Fibroblast of skin of right quadriceps (primary cell): ENCODE results near the gene RANBP9.

ENCODE experiments used
- DNase-seq: peaks from one replicate; pipeline ENCODE4 v3.0.0-alpha.2; 2013

The RANBP9 gene

GRCh38 chr6:13591205-13591921 lies 120.3 kb downstream of the RANBP9 start:
- no peak for DNase-seq

DNA sequence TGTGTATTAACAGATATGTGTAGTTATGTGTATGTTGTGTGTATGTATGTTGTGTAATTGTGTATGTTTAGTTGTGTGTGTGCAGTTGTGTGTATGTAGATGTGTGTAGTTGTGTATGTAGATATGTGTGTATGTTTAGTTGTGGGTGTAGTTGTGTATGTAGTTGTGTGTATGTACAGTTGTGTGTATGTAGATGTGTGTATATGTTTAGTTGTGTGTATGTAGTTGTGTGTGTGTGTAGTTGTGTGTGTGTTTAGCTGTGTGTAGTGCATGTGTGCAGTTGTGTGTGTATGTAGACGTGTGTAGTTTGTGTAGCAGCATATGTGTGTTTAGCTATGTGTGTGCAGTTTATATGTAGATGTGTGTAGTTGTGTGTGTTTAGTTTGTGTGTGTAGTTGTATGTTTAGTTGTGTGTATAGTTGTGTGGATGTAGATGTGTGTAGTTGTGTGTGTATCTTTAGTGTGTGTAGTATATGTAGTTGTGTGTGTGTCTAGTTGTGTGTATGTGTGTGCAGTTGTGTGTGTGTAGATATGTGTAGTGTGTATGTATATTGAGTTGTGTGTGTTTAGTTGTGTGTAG lies 121.0 kb downstream of the RANBP9 start:
- no peak for DNase-seq

DNA sequence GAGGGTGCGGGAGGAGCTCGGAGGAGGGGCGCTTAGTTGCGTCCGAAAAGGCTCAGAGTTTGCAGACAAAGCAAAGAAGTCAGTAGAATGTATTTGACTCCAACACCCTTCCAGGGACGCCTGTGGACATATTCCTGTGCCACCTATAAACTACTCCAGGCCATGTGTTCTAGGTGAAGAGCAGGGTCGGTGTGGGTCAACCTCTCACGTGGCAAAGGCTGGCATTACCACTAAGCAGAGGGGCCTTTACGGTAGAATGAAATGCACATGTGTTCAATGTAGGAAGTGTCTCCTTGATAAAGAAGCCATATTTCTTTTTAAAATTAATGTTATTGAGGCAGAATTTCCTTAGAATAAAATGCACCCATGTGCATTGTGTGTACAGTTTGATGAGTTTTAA lies 121.8 kb downstream of the RANBP9 start:
- no peak for DNase-seq

DNA sequence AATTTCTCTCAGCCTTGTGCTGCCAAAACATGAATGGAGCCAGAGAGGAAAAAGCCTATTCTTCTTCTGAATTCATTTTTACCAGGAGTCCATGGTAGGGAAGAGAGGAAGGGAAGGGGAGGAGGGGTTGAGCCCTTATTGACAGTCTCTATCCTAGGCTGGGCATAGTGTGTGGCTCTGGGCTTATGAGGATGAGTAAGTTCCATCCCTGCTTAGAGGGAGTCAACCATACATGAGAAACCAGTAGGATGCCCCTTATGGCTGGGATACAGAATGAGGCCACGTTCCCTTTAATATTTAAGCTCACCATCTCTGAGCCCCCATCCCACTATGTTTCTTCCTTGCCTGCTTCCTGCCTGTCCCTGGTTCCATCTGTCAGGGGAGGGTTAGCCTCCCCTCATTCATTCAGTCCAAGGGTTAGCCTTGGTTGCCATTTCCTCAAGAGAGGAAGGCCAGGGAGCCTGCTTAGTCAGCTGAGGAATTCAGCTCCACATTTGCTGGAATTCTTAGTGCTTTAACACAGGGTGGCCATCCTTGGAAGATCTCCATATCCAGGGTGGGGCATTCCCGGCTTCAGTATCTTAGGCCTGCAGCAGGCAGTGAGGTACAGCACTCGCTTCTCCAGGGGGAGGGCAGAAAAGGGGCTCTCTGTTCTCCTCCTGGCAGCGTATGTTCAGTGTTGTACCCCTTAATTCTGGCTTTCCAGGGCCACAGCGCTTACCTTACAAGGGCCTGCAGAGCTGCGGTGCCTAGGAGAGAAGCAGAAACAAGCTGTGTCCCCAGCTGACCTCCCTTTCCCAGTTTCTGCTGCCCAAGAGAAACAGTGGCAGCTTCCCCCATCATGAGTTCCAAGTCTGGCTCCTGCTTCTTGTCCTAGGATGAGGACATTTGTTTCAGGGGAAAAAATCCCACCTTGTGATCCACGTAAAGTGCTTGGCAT lies 124.8 kb downstream of the RANBP9 start:
- DNase-seq, result peak; percentile 15

- DNase-seq, result no peak
Measured at GRCh38 chr6:13581700-13582229, 129.9 kb downstream of the RANBP9 start.

- DNase-seq, result no peak
Measured at GRCh38 chr6:13579911-13580310, 131.7 kb downstream of the RANBP9 start.

DNA sequence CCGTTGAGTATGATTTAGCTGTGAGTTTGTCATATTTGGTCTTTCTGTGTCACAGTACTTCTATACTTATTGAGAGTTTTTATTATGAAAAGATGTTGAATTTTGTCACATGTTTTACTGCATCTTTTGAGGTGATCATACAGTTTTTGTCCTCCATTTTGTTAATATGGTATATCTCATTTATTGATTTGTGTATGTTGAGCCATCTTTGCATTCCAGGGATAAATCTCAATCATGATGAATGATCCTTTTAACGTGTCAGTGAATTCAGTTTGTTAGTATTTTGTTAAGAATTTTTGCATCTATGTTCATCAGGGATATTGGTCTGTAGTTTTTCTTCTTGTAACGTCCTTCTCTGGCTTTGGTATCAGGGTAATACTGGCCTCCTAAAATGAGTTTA lies 133.7 kb downstream of the RANBP9 start:
- no peak for DNase-seq

GRCh38 chr6:13576017-13576416 lies 135.6 kb downstream of the RANBP9 start:
- DNase-seq, result no peak

GRCh38 chr6:13575377-13575775 lies 136.3 kb downstream of the RANBP9 start:
- no peak for DNase-seq

- DNase-seq, result peak; percentile 79
Measured at GRCh38 chr6:13574571-13575376, 136.9 kb downstream of the RANBP9 start, which contains the start of gene SIRT5. Gene SIRT5, plus strand, starts transcription at chr6:13574601. Its CDS starts 9,510 bp downstream, at chr6:13584111.

DNA sequence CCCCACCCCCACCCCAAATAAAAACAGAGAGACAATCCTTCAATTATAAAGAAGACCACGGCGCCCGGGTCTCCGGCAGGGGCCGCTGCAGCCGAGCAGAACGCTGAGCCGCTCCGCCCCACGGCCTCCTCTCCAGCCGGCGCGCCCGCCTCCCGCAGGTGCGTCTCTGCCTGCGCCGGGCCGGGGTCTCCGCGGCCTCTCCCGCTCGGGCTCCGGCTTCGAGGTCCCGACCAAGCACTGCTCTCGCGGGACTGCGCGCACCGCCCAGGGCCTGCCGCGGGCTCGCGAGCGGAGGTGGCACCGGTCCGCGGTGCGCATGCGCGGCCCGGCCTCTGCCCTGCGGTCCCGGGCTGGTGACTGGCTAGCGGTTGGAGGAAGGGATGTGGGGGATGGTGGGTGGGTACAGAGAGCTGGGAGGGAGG lies 137.5 kb downstream of the RANBP9 start:
- DNase-seq, result peak; percentile 92

DNA sequence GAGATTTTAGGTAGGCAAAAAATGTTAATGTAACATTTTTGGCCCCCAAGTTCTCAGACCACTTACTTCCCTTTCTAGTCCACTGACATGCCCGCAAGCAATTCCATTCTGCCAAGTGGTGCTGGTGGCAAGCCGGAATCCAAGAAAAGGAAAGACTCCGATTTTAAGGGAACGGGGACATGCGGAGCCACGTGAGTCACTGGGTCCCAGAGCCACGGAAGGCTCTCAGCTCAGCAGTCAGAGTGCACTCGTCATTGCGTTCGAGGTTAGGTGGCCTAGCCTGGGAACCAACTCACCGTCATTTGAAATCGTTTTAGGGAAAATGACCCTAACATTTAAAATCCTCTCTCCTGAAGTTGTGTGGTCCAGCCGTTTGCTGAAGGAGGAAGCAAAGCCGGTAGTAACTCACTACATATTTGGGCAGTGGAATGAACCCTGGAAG lies 137.9 kb downstream of the RANBP9 start:
- DNase-seq, result peak; percentile 26

DNA sequence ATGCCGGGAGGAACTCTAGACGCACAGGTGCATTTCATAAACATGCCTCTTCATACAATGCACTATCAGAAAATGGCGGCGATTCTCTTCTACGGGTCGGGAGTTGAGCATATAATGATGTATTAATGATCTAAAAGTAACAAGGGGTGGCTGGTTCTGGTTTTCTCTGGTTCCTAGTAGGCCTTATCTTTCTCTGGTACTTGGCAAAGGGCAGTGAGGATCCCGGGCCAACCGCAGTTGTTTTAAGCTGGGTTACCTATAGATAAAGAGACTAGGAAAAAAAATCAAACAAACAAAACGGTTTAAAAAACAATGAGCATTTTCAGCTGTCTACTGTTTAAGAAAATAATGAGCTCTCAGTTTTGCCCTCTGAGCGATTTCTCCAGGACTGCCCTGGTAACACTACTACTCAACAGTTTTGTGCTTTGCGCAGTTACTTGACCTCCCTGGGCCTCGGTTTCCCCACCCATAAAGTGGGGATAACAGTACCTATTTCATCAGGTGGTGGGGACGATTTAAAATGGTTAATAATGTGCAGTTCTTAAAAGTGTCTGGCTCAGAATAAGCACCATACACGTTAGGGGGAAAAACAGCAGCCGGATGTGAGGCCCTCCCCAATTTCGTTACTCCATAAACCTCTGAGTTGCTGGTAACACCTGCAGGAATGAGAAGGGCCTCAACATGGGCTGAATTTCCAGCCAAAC lies 138.5 kb downstream of the RANBP9 start:
- DNase-seq, result no peak

DNA sequence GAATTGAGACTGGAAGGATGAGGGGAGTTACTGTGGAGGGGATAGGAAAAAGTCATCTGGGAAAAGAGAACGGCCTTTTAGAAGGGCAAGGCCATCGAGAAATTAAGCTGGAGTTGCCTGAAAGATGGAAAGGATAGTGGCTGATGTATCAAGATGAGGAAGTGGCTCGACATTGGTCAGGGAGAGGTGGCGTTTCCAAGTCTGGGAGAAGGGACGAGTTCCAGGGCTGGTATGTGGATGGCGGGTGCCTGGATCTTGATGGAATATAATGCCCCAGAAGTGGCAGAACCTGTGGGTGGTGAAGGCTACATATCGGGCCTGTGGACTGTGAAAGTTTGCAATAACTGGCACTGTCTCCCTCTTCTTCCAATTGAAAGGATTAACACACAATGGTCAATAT lies 139.4 kb downstream of the RANBP9 start:
- no peak for DNase-seq
